Measurements from ENCODE around the gene FETUB. TPM values are rescaled to one million over a fixed set of nuclear protein-coding genes. Genes with fewer than 3 reads are reported as not detected.

FETUB gene
- total and polyA plus RNA-seq, 9 donors, result 0.04 to 0.55 (median 0.12) TPM; not detected in 4

GRCh38 chr3:186635532-186635931 lies 4.7 kb upstream of the FETUB start:
- Histone ChIP-seq H3K27ac (ENCODE audit: low read length) (no peak overlapping the region), H3K4me1 (ENCODE audit: control insufficient read depth, insufficient read depth, low read length) (no peaks in the 10 kb centered on the region), H3K9me3 (replicated peaks; ENCODE audit: control insufficient read depth, low read depth, low read length) (no peaks in the 10 kb centered on the region), H3K4me3 (ENCODE audit: low read length) (no peak overlapping the region), H3K27me3 (ENCODE audit: control insufficient read depth, insufficient read depth, low read length) (peaks cover 5% of the 10 kb centered on the region), H3K36me3 (ENCODE audit: control insufficient read depth, insufficient read depth, low read length) (no peaks in the 10 kb centered on the region)
- no peak for DNase-seq
- no CpG with 5 or more reads among the region's 3 CpGs for WGBS (ENCODE audit: insufficient coverage)

GRCh38 chr3:186636536-186636935 lies 3.7 kb upstream of the FETUB start:
- no peak for DNase-seq
- Histone ChIP-seq H3K36me3 (ENCODE audit: control insufficient read depth, insufficient read depth, low read length) (no peaks in the 10 kb centered on the region), H3K4me3 (ENCODE audit: low read length) (no peak overlapping the region), H3K27ac (ENCODE audit: low read length) (no peak overlapping the region), H3K4me1 (ENCODE audit: control insufficient read depth, insufficient read depth, low read length) (no peaks in the 10 kb centered on the region), H3K9me3 (replicated peaks; ENCODE audit: control insufficient read depth, low read depth, low read length) (no peaks in the 10 kb centered on the region), H3K27me3 (ENCODE audit: control insufficient read depth, insufficient read depth, low read length) (peaks cover 5% of the 10 kb centered on the region)
- 74% methylated on average over 4 of the region's 7 CpGs for WGBS (ENCODE audit: insufficient coverage)

DNA sequence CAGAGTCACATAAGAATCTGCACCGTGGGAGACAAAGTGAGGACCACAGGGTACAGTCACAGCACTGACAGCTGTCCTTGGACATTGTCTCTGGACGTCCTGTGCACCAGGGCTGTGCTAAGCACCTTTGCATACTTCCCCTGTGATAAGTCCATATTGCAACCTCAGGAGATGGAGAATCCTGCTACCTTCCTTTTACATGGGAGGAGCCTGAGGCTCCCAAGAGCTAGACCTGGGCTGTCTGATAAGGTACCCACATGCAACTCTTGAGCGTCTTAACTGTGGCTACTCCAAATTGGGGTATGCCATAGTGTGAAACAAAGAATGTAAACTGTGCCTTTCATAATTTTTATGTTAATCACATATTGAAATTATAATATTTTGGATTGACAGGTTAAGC lies 2.5 kb upstream of the FETUB start:
- Histone ChIP-seq H3K4me1 (ENCODE audit: control insufficient read depth, insufficient read depth, low read length) (no peaks in the 10 kb centered on the region), H3K27ac (ENCODE audit: low read length) (no peak overlapping the region), H3K36me3 (ENCODE audit: control insufficient read depth, insufficient read depth, low read length) (no peaks in the 10 kb centered on the region), H3K27me3 (ENCODE audit: control insufficient read depth, insufficient read depth, low read length) (peaks cover 5% of the 10 kb centered on the region), H3K9me3 (replicated peaks; ENCODE audit: control insufficient read depth, low read depth, low read length) (no peaks in the 10 kb centered on the region), H3K4me3 (ENCODE audit: low read length) (no peak overlapping the region)
- 75% methylated on average over 1 of the region's 3 CpGs for WGBS (ENCODE audit: insufficient coverage)
- DNase-seq, result no peak

DNA sequence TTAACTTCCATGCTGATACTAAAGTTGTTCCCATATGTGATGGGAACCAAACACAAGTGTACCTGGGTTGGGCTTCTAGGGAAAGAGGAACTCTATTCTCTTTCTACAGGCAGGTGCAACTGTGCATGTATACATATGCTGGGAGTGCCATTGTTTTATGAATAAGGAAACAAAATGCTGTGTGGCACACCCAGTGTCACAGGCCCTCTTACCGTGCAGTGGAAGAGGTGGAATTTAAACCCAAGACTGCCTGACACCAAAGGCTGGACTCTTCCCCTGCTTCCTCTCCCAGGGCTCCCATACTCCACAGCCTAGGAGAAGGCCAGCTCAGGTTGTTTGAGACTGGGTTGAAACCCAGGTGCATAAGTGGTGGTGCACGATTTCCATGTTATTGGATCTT lies 1.9 kb upstream of the FETUB start:
- Histone ChIP-seq H3K9me3 (replicated peaks; ENCODE audit: control insufficient read depth, low read depth, low read length) (no peaks in the 10 kb centered on the region), H3K27ac (ENCODE audit: low read length) (no peak overlapping the region), H3K4me3 (ENCODE audit: low read length) (no peak overlapping the region), H3K36me3 (ENCODE audit: control insufficient read depth, insufficient read depth, low read length) (no peaks in the 10 kb centered on the region), H3K27me3 (ENCODE audit: control insufficient read depth, insufficient read depth, low read length) (peaks cover 5% of the 10 kb centered on the region), H3K4me1 (ENCODE audit: control insufficient read depth, insufficient read depth, low read length) (no peaks in the 10 kb centered on the region)
- no peak for DNase-seq
- WGBS (ENCODE audit: insufficient coverage), result no CpG with 5 or more reads among the region's 2 CpGs

GRCh38 chr3:186640473-186640818 lies 247 bp downstream of the FETUB start:
- Histone ChIP-seq H3K9me3 (replicated peaks; ENCODE audit: control insufficient read depth, low read depth, low read length) (no peaks in the 10 kb centered on the region), H3K4me3 (ENCODE audit: low read length) (no peak overlapping the region), H3K4me1 (ENCODE audit: control insufficient read depth, insufficient read depth, low read length) (no peaks in the 10 kb centered on the region), H3K27me3 (ENCODE audit: control insufficient read depth, insufficient read depth, low read length) (peaks cover 5% of the 10 kb centered on the region), H3K27ac (ENCODE audit: low read length) (no peak overlapping the region), H3K36me3 (ENCODE audit: control insufficient read depth, insufficient read depth, low read length) (no peaks in the 10 kb centered on the region)
- WGBS (ENCODE audit: insufficient coverage), result 44% methylated on average over 6 of the region's 9 CpGs
- DNase-seq, result no peak

- Histone ChIP-seq H3K36me3 (ENCODE audit: control insufficient read depth, insufficient read depth, low read length) (no peaks in the 10 kb centered on the region), H3K9me3 (replicated peaks; ENCODE audit: control insufficient read depth, low read depth, low read length) (no peaks in the 10 kb centered on the region), H3K4me3 (ENCODE audit: low read length) (no peak overlapping the region), H3K27me3 (ENCODE audit: control insufficient read depth, insufficient read depth, low read length) (peaks cover 4% of the 10 kb centered on the region), H3K27ac (ENCODE audit: low read length) (no peak overlapping the region), H3K4me1 (ENCODE audit: control insufficient read depth, insufficient read depth, low read length) (no peaks in the 10 kb centered on the region)
- no peak for DNase-seq
Observed at GRCh38 chr3:186640929-186641328, 730 bp downstream of the FETUB start.

- no peaks in the 10 kb centered on the region for H3K36me3 ChIP-seq (ENCODE audit: control insufficient read depth, insufficient read depth, low read length)
- no peak overlapping the region for H3K27ac ChIP-seq (ENCODE audit: low read length)
- no CpG with 5 or more reads among the region's 3 CpGs for WGBS (ENCODE audit: insufficient coverage)
- H3K27me3 ChIP-seq (ENCODE audit: control insufficient read depth, insufficient read depth, low read length), result peaks cover 3% of the 10 kb centered on the region
- DNase-seq, result no peak
- no peak overlapping the region for H3K4me3 ChIP-seq (ENCODE audit: low read length)
- no peaks in the 10 kb centered on the region for H3K9me3 ChIP-seq (replicated peaks; ENCODE audit: control insufficient read depth, low read depth, low read length)
- H3K4me1 ChIP-seq (ENCODE audit: control insufficient read depth, insufficient read depth, low read length), result no peaks in the 10 kb centered on the region
Observed at GRCh38 chr3:186642014-186642413, 1.8 kb downstream of the FETUB start.

DNA sequence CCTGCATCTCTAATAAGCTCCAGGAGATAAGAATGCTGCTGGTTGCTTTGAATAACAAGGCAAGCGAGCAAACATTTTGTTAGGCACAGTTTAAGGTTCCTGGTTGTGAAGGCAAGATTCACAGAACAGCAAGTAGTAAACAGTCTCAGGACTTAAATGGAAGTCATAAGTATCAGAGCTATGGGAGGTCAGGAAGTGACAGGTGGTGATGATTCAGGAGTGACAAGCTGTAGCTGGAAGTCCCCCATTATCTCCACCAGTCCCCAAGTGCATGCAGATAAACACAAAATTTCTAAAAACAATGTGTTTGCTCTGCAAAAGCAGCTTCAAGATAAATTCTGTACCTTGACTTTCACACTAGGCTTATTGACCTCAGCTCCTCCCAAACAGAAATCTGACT lies 3.3 kb downstream of the FETUB start:
- H3K4me3 ChIP-seq (ENCODE audit: low read length), result no peak overlapping the region
- no peaks in the 10 kb centered on the region for H3K36me3 ChIP-seq (ENCODE audit: control insufficient read depth, insufficient read depth, low read length)
- no peaks in the 10 kb centered on the region for H3K4me1 ChIP-seq (ENCODE audit: control insufficient read depth, insufficient read depth, low read length)
- peaks cover 3% of the 10 kb centered on the region for H3K27me3 ChIP-seq (ENCODE audit: control insufficient read depth, insufficient read depth, low read length)
- no peak for DNase-seq
- H3K27ac ChIP-seq (ENCODE audit: low read length), result no peak overlapping the region
- H3K9me3 ChIP-seq (replicated peaks; ENCODE audit: control insufficient read depth, low read depth, low read length), result no peaks in the 10 kb centered on the region
- 57% methylated on average over 1 of the region's 1 CpG for WGBS (ENCODE audit: insufficient coverage)

DNA sequence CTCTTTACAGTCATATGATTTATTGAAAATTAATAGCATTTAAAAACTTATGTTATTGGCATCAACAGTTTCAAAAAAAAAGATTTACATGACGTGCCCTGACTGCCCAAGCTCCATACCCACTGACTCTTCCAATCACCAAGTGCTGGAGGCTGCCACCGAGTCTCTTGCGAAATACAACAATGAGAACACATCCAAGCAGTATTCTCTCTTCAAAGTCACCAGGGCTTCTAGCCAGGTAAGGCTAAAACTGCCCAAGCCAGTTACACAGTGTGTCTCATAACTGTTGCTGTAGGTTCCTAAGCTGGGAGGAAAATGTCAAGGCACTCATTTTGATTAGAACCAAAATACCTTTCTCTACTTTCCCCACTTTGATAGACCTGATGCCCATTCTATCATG lies 4.5 kb downstream of the FETUB start:
- DNase-seq, result no peak
- Histone ChIP-seq H3K27ac (ENCODE audit: low read length) (no peak overlapping the region), H3K36me3 (ENCODE audit: control insufficient read depth, insufficient read depth, low read length) (no peaks in the 10 kb centered on the region), H3K4me1 (ENCODE audit: control insufficient read depth, insufficient read depth, low read length) (no peaks in the 10 kb centered on the region), H3K27me3 (ENCODE audit: control insufficient read depth, insufficient read depth, low read length) (peaks cover 3% of the 10 kb centered on the region), H3K9me3 (replicated peaks; ENCODE audit: control insufficient read depth, low read depth, low read length) (no peaks in the 10 kb centered on the region), H3K4me3 (ENCODE audit: low read length) (no peak overlapping the region)
- WGBS (ENCODE audit: insufficient coverage), result 69% methylated on average over 2 of the region's 3 CpGs

- H3K4me1 ChIP-seq (ENCODE audit: control insufficient read depth, insufficient read depth, low read length), result no peaks in the 10 kb centered on the region
- DNase-seq, result no peak
- no peaks in the 10 kb centered on the region for H3K27me3 ChIP-seq (ENCODE audit: control insufficient read depth, insufficient read depth, low read length)
- H3K4me3 ChIP-seq (ENCODE audit: low read length), result no peak overlapping the region
- no CpG with 5 or more reads among the region's 4 CpGs for WGBS (ENCODE audit: insufficient coverage)
- no peak overlapping the region for H3K27ac ChIP-seq (ENCODE audit: low read length)
- no peaks in the 10 kb centered on the region for H3K9me3 ChIP-seq (replicated peaks; ENCODE audit: control insufficient read depth, low read depth, low read length)
- no peaks in the 10 kb centered on the region for H3K36me3 ChIP-seq (ENCODE audit: control insufficient read depth, insufficient read depth, low read length)
Observed at GRCh38 chr3:186646106-186646505, 5.9 kb downstream of the FETUB start.

DNA sequence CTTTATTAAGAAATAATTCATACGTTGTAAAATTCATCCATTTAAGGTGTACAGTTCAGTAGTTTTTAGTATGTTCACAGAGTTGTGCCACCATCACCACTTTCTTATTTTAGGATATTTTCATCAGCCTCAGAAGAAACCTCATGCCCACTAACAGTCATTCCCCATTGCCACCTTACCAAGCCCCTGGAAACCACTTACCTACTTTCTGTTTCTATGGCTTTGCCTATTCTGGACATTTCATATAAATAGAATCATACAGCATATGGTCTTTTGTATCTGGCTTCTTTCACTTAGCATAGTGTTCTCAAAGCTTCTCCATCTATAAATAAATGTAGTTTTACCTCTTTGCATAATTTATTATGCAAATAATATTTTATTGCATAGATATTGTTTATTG lies 6.6 kb downstream of the FETUB start:
- no peak for DNase-seq
- Histone ChIP-seq H3K4me1 (ENCODE audit: control insufficient read depth, insufficient read depth, low read length) (no peaks in the 10 kb centered on the region), H3K27me3 (ENCODE audit: control insufficient read depth, insufficient read depth, low read length) (no peaks in the 10 kb centered on the region), H3K4me3 (ENCODE audit: low read length) (no peak overlapping the region), H3K9me3 (replicated peaks; ENCODE audit: control insufficient read depth, low read depth, low read length) (no peaks in the 10 kb centered on the region), H3K27ac (ENCODE audit: low read length) (no peak overlapping the region), H3K36me3 (ENCODE audit: control insufficient read depth, insufficient read depth, low read length) (no peaks in the 10 kb centered on the region)
- no CpG with 5 or more reads among the region's 1 CpG for WGBS (ENCODE audit: insufficient coverage)

All from muscle of leg (tissue), 11 donors.